Body of pancreas (tissue), 4 donors: Measurements from ENCODE around the gene ST3GAL5. TPM values are rescaled to one million over a fixed set of nuclear protein-coding genes. Genes with fewer than 3 reads are reported as not detected.
"Not testable (repeated sequence)": the region's sequence is repeated elsewhere in the genome, so short reads cannot be mapped to it uniquely, and the experiment has no call there.

Source experiments
- ATAC-seq: fragments of 150-250 bp; one replicate; pipeline ENCODE4 v1.9.1; 2016
- DNase-seq, 4 donors: peaks; one replicate each; pipeline ENCODE4 v3.0.0-alpha.2; 2019
- H3K27ac ChIP-seq, 4 donors: fragments of 200-600 bp; sonication (generic); 1 replicate in 3 of 4; 2 replicates in 1 of 4; pipeline versions ENCODE4 v1.5.1 to v1.6.1; 2016 to 2019; ENCODE audit warnings: mild to moderate bottlenecking in 1 of 4, mixed read lengths in 1 of 4, moderate library complexity in 1 of 4
- H3K27me3 ChIP-seq, 2 donors: fragments of 200-600 bp; sonication (generic); one replicate each; pipeline ENCODE4 v1.6.0; 2016; ENCODE audit warnings: mild to moderate bottlenecking in 1 of 2
- H3K36me3 ChIP-seq, 2 donors: fragments of 200-600 bp; sonication (generic); replicated peaks in 1 of 2; 2 replicates each; pipeline ENCODE4 v1.5.1; 2016; ENCODE audit warnings: low read depth in 2 of 2; ENCODE audit not compliant: insufficient read depth in 1 of 2
- H3K4me1 ChIP-seq: fragments of 200-600 bp; sonication (generic); one replicate; pipeline ENCODE4 v1.6.0; 2016
- H3K4me3 ChIP-seq, 2 donors: fragments of 200-600 bp; sonication (generic); 1 replicate in 1 of 2; 2 replicates in 1 of 2; pipeline ENCODE4 v1.5.1; 2016 to 2019
- H3K9me3 ChIP-seq, 3 donors: fragments of 200-600 bp; sonication (generic); 1 replicate in 2 of 3; 2 replicates in 1 of 3; pipeline ENCODE4 v1.5.1; 2016
- POLR2A ChIP-seq, 3 donors: fragments of 450-650 bp; IDR thresholded peaks; one replicate each; pipeline ENCODE4 v1.6.1; 2016; ENCODE audit warnings: antibody characterized with exemption in 3 of 3, mild to moderate bottlenecking in 2 of 3
- WGBS, 2 donors: methylation state at CpG; one replicate each; pipeline ENCODE4 v1.1.5; 2017; 5-methylcytosine and 5-hydroxymethylcytosine counted together
- intact Hi-C: fragments of 100-400 bp; cut with DNase I; formaldehyde crosslinking; loops from one replicate; pipeline ENCODE4 v1.15.1; 2023
- total RNA-seq, 2 donors: library from RNA; depleted of rRNA; stranded (reverse); fragments of >200 nt; gene quantifications; one replicate each; pipeline ENCODE4 v1.1.0, GENCODE V29; 2016
- TF ChIP-seq, protein P1 (sequence below), 7 experiments: fragments of 450-650 bp in 4 of 7; fragments of 200-600 bp in 3 of 7; sonication (generic) in 3 of 7; IDR thresholded peaks; one replicate each; pipeline ENCODE4 v1.5.1; 2016 to 2019; ENCODE audit warnings: antibody characterized with exemption in 7 of 7

The ST3GAL5 gene
- total RNA-seq, 2 donors from 2014 or later: 8.6 to 18.8 TPM

DNA sequence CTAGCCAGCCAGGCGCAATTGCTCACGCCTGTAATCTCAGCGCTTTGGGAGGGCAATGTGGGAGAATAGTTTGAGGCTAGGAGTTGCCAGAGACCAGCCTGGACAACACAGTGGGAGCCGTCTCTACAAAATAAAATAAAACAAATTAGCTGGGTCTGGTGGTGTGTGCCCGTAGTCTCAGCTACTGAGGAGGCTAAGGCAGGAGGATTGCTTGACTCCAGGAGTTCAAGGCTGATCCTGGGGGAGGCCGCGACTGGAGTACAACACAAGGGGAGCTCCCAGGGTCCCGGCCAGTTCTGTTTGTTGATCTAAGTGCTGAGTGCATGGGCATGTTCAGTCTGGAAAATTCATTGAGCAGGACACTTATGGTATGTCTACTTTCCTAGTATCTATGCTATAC, 2.6 kb downstream of the ST3GAL5 start:
- Histone ChIP-seq H3K4me1 (peaks cover 25% of the 10 kb centered on the region), H3K27me3 (no peaks in the 10 kb centered on the region), H3K9me3 (no peaks in the 10 kb centered on the region), H3K4me3 (no peak overlapping the region), H3K27ac (peak overlapping the region in 1 of 4 donors; percentile 78), H3K36me3 (no peaks in the 10 kb centered on the region)
- no peak for DNase-seq
- intact Hi-C loops: loop anchor here (10.0 kb wide), 2 partner anchors 51 to 189 kb away; no protein-coding TSS in a partner anchor
- no peak for TF ChIP-seq POLR2A (IDR thresholded peaks at IDR 0.05)
- TF ChIP-seq, protein P1, sequence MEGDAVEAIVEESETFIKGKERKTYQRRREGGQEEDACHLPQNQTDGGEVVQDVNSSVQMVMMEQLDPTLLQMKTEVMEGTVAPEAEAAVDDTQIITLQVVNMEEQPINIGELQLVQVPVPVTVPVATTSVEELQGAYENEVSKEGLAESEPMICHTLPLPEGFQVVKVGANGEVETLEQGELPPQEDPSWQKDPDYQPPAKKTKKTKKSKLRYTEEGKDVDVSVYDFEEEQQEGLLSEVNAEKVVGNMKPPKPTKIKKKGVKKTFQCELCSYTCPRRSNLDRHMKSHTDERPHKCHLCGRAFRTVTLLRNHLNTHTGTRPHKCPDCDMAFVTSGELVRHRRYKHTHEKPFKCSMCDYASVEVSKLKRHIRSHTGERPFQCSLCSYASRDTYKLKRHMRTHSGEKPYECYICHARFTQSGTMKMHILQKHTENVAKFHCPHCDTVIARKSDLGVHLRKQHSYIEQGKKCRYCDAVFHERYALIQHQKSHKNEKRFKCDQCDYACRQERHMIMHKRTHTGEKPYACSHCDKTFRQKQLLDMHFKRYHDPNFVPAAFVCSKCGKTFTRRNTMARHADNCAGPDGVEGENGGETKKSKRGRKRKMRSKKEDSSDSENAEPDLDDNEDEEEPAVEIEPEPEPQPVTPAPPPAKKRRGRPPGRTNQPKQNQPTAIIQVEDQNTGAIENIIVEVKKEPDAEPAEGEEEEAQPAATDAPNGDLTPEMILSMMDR (IDR thresholded peaks at IDR 0.05): no peak
- no peak for ATAC-seq
- 88 to 90% methylated on average over 8 of the region's 8 CpGs for WGBS, 2 donors

DNA sequence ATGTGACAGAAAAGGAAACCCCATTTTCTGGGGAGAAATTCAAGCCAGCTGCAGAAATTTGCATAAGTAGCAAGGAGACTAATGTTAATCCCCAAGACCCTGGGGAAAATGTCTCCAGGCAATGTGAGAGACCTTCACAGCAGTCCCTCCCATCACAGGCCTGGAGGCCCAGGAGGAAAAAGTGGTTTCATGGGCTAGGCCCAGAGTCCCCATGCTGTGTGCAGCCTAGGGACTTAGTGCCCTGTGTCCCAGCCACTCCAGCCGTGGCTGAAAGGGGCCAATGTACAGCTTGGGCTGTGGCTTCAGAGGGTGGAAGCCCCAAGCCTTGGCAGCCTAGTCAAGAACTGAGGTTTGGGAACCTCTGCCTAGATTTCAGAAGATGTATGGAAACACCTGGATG, 7.0 kb downstream of the ST3GAL5 start:
- DNase-seq, H3K27me3 ChIP-seq, ATAC-seq, H3K4me3 ChIP-seq, H3K36me3 ChIP-seq, H3K27ac ChIP-seq, H3K9me3 ChIP-seq: not testable (repeated sequence)
- WGBS, 2 donors: 100% methylated on average over 1 of the region's 1 CpG
- H3K4me1 ChIP-seq: peaks cover 16% of the 10 kb centered on the region
- intact Hi-C loops: loop anchor here (5.0 to 10.0 kb wide), 3 partner anchors 47 to 193 kb away; no protein-coding TSS in a partner anchor

DNA sequence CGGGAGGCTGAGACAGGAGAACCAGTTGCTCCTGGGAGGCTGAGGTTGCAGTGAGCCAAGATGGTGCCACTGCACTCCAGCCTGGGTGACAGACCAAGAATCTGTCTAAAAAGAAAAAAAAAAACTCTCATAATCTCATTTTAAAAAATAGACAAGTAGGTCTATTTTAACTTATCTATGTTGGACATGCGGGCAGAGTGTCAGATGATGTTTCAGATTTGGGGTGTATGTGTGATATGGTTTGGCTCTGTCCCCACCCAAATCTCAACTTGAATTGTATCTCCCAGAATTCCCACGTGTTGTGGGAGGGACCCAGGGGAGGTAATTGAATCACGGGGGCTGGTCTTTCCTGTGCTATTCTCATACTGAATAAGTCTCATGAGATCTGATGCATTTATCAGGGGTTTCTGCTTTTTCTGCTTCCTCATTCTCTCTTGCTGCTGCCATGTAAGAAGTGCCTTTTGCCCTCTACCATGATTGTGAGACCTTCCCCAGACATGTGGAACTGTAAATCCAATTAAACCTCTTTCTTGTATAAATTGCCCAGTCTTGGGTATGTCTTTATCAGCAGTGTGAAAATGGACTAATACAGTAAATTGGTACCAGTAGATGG, 8.0 kb downstream of the ST3GAL5 start:
- not testable (repeated sequence) for H3K9me3 ChIP-seq, H3K4me3 ChIP-seq, H3K36me3 ChIP-seq, DNase-seq, ATAC-seq, H3K27me3 ChIP-seq, H3K27ac ChIP-seq
- H3K4me1 ChIP-seq: peaks cover 14% of the 10 kb centered on the region
- 66 to 68% methylated on average over 4 of the region's 4 CpGs for WGBS, 2 donors
- intact Hi-C loops: loop anchor here (5.0 to 10.0 kb wide), 3 partner anchors 46 to 194 kb away; no protein-coding TSS in a partner anchor

DNA sequence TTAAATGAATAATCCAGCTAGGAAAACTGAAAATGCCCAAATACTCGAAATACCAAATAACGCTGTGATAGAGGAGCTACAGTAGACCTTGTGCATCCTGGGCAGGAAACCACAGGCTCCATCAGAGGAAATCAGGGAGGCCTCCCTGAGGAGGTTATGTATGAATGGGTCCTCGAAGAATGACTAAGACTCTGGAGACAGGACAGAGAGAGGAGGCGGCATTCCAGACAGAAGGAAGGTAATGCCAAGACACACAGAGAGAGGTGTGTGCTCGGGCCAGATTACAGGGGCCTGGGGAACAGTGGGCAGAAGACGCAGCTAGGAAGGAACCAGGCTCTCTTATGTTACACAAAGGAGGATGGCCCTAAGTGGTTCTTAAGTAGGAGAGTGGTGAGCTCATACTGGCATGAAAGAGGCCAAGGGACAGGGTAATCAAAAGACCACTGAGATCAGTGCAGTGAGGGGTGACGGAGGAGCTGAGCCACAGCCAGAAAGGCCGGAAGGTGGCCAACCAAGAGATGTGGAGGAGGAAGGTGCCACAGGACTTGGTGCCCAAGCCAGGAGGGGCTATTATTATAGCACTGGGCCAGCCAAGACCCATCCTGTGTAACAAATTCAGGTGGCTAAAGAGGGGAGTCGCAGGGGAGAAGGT, 9.9 kb downstream of the ST3GAL5 start:
- H3K27ac ChIP-seq: no peak overlapping the region
- H3K9me3 ChIP-seq: no peaks in the 10 kb centered on the region
- H3K4me1 ChIP-seq: peaks cover 14% of the 10 kb centered on the region
- H3K36me3 ChIP-seq: no peaks in the 10 kb centered on the region
- H3K4me3 ChIP-seq: no peak overlapping the region
- TF ChIP-seq, protein P1 (IDR thresholded peaks at IDR 0.05): no peak
- no peak for TF ChIP-seq POLR2A (IDR thresholded peaks at IDR 0.05)
- intact Hi-C loops: no loop called here
- H3K27me3 ChIP-seq: no peaks in the 10 kb centered on the region
- no peak for DNase-seq
- 81 to 84% methylated on average over 9 of the region's 9 CpGs for WGBS, 2 donors
- no peak for ATAC-seq

DNA sequence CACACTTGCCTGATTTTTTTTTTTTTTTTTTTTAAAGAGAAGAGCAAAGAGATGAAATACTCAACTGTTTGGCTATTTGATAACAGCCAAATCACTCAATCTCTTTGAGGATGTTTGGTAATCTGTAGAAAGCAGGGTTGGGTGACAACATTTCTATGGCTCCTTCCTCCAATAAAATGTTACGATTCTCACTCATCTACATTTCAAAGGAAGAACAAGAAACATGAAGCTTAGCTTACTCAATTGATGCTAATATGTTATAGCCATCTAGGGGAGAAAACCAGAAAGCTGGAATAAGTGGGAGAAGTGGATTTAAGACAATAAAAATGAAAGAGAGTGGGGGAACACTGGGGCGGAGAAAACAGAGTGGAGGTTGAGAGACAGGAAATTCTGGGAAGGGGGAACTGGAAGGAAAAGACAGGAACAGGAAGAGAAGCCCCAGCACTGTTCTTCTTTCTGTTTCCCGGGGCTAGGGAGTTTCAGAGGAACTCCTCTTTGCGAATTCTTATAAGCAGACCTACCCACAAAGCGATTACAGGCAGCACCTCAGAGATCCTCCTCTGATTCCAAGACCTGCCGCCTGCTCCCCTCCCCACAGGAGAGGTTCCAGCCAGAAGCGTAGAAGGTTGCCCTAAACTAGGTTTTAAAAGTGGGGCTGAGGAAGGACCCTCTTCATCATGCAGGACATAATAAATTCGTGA, 13.3 kb downstream of the ST3GAL5 start:
- no peaks in the 10 kb centered on the region for H3K27me3 ChIP-seq
- 78 to 87% methylated on average over 8 of the region's 8 CpGs for whole genome bisulfite sequencing, 2 donors
- no peak for TF ChIP-seq POLR2A (IDR thresholded peaks at IDR 0.05)
- TF ChIP-seq, protein P1 (IDR thresholded peaks at IDR 0.05): no peak
- H3K4me3 ChIP-seq: no peak overlapping the region
- intact Hi-C loops: no loop called here
- H3K27ac ChIP-seq: no peak overlapping the region
- DNase-seq (no peak), ATAC-seq (no peak)
- no peaks in the 10 kb centered on the region for H3K36me3 ChIP-seq
- H3K4me1 ChIP-seq: peaks cover 26% of the 10 kb centered on the region
- H3K9me3 ChIP-seq: no peaks in the 10 kb centered on the region
